Measurements from ENCODE around the gene ARPP21.

ARPP21 gene

DNA sequence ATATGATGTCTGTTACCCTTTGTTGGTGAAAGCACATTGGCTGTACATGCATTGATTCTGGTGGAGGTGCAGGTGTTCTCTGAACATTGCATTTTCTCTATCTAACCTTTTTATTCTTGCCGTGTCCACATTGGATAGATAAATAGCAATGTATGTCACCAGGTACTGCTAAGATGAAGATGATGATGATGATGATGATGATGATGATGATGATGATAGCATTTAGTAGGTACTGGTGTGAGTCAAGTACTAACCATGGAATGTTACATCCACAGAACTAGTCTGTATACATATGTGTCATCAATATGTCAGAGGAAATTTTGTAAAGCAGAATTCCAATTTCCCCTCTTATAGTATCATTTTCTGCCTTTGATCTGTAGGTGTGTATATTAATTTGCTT is 36.3 kb downstream of the ARPP21 start:
- no peak for DNase-seq (ENCODE audit: low read depth, low spot score)

DNA sequence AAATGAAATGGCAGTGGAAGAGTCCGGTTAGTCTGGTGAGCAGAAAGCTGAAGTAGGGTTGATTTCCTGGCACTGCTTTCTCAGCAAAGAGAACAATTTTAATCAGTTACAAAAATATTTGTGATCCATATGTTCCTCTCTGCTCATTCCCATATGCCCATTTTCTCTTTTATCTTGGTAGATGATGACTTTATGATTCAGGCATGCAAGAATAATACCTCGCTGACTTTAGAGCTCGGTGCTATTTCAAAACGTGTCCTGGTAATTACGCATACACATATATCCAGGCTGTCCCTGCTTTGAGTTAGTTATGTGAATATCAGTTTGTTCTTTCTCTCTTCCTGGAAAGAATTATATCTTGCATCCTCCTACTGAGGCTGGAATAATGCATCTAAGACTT is 38.5 kb downstream of the ARPP21 start:
- no peak for DNase-seq (ENCODE audit: low read depth, low spot score)

DNA sequence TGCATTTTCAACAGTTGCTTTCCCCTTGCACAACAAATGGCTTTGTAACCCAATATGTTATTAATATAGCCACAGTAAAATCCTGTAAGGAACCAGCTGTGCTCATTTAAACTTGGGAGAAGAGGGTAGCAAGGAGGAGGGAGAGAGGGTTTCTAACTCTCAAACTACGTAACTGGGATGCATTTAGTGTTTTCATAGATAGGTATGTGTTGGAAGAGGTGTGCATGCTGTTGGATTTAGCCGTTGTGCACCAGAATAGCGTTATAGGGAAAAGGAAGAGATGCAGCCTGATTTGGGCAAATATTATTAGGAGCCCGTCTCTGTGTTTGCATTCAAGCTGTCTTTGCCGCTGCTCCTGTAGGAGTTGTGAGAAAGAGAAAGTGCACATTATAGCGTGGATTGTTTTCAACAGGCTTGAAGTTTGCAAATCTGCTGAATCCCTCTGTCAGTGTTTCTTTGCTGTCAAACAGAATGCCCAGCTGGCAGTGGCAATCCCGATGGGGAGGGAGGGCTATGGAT is 39.4 kb downstream of the ARPP21 start:
- no peak for DNase-seq (ENCODE audit: low read depth, low spot score)

DNA sequence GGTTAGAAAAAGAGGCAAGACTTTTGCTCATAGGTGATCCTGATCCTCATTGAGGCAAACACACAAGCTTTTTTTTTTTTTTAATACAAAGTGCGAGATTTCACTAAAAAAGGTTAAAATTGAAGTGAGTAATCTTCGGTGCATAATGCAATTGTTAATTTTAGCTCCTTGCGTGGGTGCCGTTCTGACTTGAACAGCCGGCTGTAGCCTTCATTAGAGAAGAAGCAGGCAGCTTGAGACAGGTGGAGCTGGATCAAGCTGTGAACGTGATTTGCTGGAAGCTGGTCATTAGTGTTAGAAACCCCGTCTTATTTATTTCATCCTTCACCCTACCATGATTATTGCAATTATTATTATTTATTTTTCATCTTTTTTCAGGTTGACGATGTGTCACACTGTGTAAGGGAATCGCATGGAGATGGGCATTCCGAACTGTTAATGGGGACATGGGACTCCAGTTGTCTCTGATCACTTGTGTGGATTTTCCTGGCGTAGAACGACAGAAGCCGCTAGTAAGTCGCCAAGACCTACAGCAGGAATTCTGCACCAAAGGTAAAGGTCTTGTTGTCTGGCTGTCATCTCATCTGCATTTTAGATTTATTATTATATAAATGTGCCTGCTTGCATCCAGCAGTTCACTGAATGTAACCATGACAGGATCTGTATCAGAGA is 40.2 kb downstream of the ARPP21 start:
- DNase-seq (ENCODE audit: low read depth, low spot score) = no peak

DNA sequence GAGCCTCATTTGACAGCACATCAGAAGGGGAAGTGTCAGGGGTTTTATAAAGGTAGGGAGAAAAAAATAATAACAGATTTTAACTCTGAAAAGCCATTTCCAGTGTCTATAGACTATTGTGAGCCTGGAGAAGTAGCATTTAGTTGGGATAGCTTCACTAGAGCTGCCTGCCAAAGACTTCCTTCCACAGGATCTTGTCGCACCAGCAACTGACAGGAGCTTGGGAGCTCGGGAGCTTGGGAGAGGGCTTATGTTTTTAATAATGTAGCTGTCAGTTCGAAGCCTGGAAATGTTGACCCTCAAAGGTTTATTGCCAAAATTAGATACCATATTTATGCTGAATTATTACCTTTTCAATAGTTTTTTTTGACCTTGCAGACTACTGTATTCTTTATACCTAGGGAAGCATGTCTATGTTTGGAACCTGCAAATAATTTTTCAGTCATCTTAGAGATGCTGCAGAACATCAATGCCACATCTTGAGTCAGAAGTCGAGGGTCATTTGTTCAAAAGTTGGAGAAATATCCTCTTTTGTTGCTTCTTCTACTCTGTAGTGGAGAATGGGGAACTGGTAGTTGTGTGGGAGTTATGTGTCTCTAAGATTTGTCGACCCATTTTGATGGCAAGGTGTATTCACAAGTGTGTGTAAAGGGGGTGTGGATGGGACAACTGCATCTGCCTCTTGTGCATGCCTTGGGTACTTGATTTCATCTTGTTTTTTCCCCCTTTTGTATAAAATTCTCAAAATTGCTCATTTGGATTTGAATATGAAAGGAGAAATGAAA is 41.7 kb downstream of the ARPP21 start:
- no peak for DNase-seq (ENCODE audit: low read depth, low spot score)

DNA sequence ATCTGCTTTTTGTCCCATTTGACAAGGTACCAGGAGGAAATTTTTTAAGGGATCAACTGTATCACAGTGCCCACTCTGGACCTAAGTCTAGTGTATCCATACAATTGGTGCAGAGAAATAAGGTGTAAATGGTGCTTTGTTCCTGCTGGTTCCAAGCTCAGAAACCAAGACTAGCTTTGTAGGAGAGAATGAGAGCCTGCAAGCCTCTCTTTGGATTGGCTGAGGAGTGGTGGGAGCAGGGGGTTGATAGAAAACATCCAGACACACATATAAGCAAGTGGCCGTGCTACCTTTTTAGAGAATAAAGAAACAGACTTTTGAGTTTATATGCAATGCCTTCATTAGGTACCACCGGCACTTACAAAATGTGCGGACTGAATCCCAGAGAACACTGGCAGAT is 45.8 kb downstream of the ARPP21 start:
- no peak for DNase-seq (ENCODE audit: low read depth, low spot score)

DNA sequence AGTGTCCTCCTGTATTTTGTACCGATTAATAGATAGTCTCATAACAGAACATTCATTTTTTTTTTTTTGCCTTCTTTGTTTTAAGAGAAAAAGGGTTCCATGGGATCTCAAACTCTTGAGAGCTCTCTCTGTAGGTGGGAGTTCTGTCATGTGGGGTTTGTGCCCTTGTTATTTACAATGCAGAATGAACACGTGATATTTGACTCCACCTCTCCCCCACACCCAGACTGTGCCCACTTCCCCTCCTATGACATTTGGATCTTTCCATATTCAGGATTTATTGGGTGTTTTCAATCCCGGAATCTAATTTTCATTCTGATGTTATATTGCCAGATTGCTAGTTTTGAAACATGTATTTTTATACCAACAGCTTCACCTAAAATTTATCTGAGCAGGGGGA is 49.5 kb downstream of the ARPP21 start:
- DNase-seq (ENCODE audit: low read depth, low spot score) = no peak

DNA sequence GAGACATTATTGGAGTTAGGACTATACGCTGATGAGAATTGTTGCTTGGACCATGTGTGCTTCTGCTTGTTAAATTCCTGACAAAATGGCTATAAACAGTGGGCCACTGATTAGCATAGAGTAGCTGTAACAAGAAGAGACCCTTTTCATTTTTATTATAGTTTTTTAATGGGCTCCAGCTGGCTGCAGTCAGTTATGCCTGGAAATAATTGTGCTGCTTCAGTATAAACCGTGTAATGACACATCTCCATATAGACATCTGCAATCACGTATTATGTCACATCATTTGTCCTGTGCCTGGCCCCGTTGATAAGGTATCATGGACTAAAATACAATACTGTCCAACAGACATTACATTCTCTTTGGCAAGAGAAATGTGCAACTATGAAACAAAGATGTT is 50.9 kb downstream of the ARPP21 start:
- no peak for DNase-seq (ENCODE audit: low read depth, low spot score)

DNA sequence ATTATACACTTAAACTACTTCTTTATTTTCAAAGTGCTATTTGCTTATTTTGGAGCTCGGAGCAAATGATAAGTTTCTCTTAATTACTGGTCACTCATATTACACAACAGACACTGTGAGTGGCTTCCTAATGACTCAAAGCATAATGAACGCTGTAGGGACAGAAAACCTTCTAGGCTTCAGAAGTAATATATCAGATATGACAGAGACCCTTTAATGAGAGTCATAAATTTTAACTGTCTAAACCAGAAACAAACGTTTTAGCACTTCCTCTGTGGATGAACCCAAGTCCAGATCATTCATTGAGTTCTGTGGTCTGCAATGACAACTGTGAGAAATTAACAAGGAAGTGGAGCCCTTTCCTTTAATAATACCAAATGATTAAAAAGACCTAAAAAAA is 66.6 kb downstream of the ARPP21 start:
- no peak for DNase-seq (ENCODE audit: low read depth, low spot score)

DNA sequence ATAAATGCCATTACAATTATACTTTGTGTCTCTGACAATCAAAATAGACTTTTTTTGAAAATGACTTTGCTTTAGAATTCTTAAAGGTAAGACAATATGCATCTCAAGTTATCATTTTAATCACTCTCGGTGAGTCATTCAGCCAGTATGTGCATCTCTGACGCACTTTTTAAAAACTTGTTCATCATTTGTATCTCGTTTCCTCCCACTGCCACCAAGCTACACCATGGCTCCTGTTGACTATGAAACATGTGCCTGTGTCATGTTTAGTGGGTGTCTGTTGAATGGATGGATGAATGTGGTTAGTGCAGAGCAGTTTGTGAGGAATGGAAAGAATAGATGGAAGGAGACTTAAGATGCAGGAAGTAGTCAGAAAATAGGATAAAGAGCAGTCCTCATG is 68.6 kb downstream of the ARPP21 start:
- DNase-seq (ENCODE audit: low read depth, low spot score) = no peak

DNA sequence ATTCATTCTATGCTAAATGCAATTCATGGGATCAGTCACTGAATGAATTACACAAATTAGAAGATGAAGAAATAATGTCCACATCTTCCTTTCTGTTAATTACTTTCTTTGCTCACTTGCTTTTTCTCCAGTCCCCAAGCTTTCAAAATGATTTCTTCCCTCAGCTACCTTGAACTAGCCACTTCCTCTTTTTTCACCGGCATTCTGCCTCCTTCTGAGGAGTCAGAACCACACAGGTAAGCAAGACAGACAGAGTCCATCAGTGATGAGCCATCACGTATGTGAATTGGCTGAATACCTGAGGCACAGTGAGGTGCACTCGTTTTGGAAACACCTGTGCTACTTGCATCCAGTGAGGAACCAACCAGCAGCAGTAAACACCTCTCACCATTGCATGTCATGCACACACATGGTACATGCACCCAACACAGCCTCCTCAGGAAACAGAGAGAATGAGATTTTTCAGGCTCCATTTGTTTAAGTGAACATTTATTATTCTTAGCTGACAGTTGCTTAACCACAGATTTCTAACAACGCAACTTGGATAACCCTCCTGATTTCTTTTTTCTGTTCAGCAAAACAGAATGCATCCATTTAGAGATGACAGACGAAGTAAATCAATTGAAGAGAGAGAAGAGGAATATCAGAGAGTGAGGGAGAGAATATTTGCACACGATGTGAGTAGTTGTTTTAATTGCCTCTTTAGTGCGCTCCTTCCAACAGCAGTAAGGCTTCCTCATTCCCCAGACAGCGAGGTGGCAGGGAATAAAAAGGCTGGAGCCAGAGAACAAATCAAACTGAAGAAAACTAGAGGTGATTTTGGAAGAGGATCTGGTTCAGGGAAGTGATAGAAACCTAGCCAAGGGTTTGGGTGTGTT is 69.3 kb downstream of the ARPP21 start:
- no peak for DNase-seq (ENCODE audit: low read depth, low spot score)

DNA sequence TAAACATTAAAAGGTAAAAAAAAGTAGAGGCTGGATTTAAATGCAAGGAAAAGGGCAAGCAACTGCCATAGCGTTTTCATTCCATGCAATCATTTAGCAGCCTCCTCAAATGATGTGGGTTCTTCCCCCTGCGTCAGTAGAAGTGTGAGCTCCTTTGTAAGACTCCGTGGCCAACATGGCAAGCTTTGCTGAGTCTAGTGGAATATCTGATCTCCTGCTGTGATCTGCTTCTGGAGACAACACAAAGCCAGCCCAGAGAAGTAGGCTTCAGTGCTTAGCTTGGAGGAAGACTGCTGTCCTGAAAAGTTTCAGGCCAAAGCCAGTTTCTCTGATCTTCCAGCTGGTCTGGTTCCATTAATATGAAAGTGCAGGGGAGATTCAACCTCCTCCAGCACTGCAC is 70.4 kb downstream of the ARPP21 start:
- no peak for DNase-seq (ENCODE audit: low read depth, low spot score)

DNA sequence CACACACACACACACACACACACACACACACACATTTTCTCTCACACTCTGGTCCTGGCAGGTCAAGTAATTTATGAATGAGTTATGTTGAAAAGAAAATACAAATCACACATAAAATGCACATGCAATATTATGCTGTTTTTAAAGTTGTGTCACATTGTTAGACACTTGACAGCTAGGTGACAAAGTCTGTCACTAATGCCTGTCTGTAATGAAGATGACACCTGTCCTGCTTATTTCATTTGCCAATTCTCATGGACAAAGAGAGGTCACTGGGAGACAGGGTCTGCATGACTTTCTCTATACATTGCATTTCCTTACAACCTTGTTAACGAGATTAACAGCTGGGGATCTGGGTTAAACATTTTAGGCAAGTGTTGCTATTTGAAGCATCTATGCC is 71.2 kb downstream of the ARPP21 start:
- DNase-seq (ENCODE audit: low read depth, low spot score) = no peak

DNA sequence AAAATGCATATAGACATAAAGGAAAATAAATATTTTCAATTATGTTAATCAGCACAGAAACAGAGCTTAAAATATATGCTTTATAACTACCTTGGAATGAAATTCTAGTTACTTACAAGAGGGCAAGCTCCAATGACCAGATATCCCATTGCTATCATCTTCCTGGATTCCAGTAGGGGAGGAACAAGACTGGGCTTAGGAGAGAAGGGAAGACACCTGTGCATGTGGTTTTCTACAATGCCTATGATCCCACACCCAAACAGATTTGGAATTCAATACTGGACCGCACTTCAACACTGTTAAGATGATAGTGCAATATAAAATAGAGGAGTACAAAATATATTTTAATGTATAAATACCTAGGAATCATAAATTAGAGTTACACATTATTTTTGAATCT is 79.6 kb downstream of the ARPP21 start:
- no peak for DNase-seq (ENCODE audit: low read depth, low spot score)

DNA sequence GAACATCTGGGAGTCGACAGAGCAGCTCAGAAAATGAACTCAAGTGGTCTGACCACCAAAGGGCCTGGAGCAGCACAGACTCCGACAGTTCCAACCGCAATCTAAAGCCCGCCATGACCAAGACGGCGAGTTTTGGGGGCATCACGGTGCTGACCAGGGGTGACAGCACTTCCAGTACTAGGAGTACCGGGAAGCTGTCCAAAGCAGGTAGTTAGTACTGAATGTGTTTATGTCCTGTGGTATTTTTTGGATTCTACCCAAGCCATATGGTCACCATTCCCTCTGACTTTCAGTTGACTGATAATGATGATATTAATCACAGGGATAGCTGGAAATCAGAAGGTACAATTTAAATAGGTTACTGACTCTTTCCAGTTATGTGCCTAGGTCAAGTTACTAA is 82.3 kb downstream of the ARPP21 start:
- DNase-seq (ENCODE audit: low read depth, low spot score) = no peak

DNA sequence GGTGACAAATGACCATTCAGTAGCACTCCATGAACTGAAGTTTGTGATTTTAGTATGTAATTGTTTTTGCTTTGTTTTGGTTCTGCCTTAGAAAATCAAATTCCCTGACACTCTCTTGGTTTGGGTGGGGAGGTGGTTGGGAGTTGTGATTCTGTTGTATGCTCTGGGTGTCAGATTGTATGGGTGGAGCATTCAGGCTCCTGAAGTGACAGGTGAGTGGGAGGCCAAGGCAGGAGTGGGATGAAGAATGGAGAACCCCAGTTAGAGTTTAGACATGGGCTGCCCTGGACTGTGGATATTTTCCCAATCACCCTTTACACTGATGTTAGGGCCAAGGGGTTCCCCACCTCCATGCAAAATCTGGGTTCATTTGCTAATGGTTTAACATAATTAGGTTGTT is 83.6 kb downstream of the ARPP21 start:
- DNase-seq (ENCODE audit: low read depth, low spot score) = no peak

DNA sequence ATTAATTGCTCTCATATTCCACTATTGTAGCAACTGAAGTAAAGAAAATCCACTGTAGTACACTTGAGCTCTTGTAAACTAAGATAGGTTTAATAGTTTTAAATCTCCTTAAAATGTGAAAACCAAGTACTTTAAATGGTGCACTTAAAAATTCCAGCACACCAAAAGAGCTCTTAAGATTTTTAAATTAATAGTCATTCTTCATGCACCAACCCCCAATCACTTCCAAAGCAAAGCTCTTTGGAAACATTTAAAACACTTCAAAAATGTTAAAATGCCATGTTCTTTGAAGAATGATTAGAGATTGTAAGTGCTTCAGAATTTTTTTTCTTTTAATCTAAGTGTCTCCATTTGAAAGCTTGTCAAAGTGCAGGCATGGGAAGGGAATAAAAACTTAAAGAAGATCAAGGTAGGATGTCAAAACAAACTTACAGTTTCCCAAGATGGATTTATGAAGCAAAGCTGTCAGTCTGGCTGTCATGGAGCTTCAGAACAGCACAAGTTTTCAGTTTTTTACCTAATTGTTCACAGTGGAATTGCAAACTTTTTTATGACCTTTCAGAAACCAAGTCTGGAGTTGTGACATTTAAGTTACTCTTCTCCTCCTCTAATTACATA is 84.3 kb downstream of the ARPP21 start:
- no peak for DNase-seq (ENCODE audit: low read depth, low spot score)

DNA sequence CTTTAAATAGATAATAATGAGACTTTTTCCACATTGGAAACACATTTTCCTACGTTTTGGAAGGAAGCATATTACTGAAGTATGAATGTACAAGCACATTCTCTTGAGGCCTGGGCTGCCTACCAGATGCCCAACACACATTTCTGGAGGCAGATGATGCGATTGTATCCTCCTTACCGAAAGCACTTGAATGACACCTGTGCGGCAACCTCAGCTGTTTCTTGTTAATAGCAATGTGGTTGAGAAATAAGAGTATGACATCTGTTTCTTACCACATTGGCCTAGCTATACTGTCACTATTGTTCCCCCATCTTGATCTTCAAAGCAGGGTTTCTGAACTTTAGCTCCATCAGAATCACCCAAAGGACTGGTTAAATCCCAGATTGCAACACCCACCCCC is 84.8 kb downstream of the ARPP21 start:
- DNase-seq (ENCODE audit: low read depth, low spot score) = no peak

DNA sequence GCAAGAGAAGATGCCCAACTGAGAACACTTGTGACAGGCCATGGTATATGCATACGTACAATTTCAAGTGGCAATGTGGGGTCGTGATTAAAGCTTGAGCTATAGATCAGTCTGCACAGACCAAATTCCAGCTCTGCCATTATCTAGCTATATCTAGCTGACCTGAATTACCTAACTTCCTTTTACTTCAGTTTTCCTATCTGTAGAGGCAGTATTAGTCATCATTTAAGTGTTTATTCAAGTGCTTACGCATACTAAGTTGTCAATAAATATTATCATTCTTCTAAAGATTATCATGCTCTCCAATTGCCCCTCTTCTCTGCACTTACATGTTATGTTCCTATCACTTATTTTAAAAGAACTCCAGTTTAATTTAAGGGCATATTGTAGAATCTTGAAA is 87.9 kb downstream of the ARPP21 start:
- no peak for DNase-seq (ENCODE audit: low read depth, low spot score)

DNA sequence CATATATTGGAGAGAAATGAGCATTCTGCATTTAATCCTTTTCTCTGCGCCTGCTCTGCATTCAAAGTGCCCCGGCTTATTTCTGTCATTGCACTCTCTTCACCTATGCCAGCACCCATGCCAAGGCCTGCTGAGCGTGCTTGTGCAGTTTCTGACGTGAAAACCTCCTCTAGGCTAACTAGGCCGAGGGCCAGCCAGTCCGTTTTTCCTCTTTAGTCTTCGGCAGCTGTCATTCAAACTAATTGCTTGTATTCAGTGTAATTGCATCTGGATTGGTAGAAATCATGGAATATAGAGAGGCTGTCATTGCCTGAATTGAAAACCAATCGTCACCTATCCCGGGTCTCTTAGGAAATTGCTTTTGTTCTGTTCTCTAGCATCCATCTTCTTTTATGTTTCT is 94.0 kb downstream of the ARPP21 start:
- DNase-seq (ENCODE audit: low read depth, low spot score) = no peak

DNA sequence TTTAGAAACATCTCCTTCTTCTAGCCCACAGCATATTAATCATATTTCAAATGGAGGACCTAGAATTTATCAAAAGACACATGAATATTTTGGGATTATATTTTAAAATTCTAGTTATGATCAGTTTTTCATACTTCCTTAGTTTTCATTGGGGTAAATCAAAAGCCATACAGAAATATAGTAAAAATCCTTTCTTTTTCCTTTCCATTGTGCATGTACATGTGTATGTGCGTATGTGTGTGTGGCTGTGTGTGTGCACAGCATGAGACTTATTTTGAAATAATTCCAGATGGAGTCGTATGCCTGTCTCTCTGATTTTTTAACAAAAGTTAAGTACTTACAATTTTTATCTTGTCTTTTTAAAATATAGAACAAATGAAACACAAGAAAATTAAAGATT is 94.5 kb downstream of the ARPP21 start:
- no peak for DNase-seq (ENCODE audit: low read depth, low spot score)

DNA sequence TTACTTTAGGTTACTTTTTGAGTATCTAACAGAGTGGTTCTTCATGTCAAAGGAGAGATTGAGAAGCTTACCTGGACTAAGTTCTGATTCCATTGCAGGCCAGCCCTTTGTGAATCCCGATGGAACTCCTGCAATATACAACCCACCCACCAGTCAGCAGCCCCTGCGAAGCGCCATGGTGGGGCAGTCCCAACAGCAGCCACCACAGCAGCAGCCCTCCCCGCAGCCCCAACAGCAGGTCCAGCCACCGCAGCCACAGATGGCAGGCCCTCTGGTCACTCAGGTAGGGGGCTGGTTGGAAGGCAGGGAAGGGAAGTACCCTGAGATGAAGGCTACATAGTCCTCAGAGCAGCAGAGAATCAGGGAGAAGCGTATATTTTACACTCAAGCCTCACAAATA is 97.8 kb downstream of the ARPP21 start:
- no peak for DNase-seq (ENCODE audit: low read depth, low spot score)
